ENCODE data around the gene LRP2. TPM values are rescaled to one million over a fixed set of nuclear protein-coding genes. Genes with fewer than 3 reads are reported as not detected.

The LRP2 gene
- total and polyA plus RNA-seq, 2 of the 8 experiments (the other 6 are each of a cell fraction or from before 2014, with no cell fraction given): 2.0 to 2.9 TPM

DNA sequence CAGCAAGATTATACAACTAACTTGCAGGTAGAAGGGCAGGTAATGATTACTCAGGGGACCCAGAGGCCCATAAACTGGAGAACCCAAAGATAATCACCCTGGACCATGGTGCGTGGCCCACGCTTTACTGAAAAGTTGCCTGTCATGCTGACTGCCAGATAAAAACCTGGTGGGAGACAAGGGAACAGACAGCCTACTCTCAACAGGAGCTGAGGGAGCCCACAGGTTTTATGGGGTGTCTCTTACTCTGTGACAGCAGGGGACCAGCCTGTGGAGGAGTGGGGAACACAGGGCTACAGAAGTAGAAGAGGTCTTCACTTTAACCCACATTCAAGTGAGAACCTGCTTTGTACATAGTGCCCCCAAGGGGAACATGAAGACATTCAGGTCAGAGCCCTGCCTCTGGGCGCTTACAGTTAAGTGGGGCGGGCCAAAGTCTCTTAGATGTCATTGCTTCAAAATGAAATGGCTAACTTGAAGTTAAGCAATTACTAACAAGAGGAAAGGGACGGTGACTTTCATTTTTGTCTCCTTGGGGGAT is 232.6 kb downstream of the LRP2 start:
- 91% methylated on average over 5 of the region's 5 CpGs; no CpG with 5 or more reads in 1 of the 2 experiments for WGBS, 2 experiments (ENCODE audit: extremely low coverage in 1 of 2, insufficient coverage in 1 of 2, insufficient read length in 1 of 2, insufficient replicate concordance in 2 of 2, low coverage in 1 of 2, low lambda C conversion rate in 2 of 2, missing lambda C conversion rate in 1 of 2)
- H3K9ac ChIP-seq (replicated peaks in 1 of 4; ENCODE audit: extremely low read depth in 1 of 4, low read depth in 3 of 4, low read length in 3 of 4): no peak overlapping the region
- no peaks in the 10 kb centered on the region for H3K4me1 ChIP-seq (replicated peaks in 1 of 4; ENCODE audit: control insufficient read depth in 3 of 4, insufficient read depth in 4 of 4, low read length in 3 of 4)
- H4K20me1 ChIP-seq (replicated peaks in 1 of 2; ENCODE audit: control insufficient read depth in 1 of 2, insufficient read depth in 2 of 2, low read length in 2 of 2): no peaks in the 10 kb centered on the region
- no peaks in the 10 kb centered on the region for H3K79me2 ChIP-seq (ENCODE audit: control insufficient read depth in 1 of 2, insufficient read depth in 2 of 2, low read length in 2 of 2)
- H3K4me3 ChIP-seq (ENCODE audit: extremely low read depth in 1 of 4, insufficient read depth in 2 of 4, low read depth in 3 of 4, low read length in 4 of 4): no peak overlapping the region
- no peak overlapping the region for H2BK20ac ChIP-seq (ENCODE audit: low read length)
- ChIA-PET POLR2A (ENCODE audit: partially characterized antibody) (no interaction called here), CTCF (ENCODE audit: partially characterized antibody) (interaction anchor here (1.1 to 3.7 kb wide), 5 partner anchors 11 to 665 kb away, joined by 3 to 62 read pairs (median 7); no protein-coding TSS in a partner anchor)
- no peak overlapping the region for H3K18ac ChIP-seq (ENCODE audit: extremely low read depth, low read length)
- no peaks in the 10 kb centered on the region for H3K79me1 ChIP-seq (ENCODE audit: low read depth, low read length)
- DNase-seq (ENCODE audit: low read depth in 1 of 2, low spot score in 2 of 2): no peak
- no peak for FAIRE-seq
- no peaks in the 10 kb centered on the region for H3K27me3 ChIP-seq (replicated peaks in 1 of 4; ENCODE audit: control insufficient read depth in 3 of 4, extremely low read depth in 1 of 4, insufficient read depth in 3 of 4, low read length in 3 of 4)
- no peak overlapping the region for H3K4me2 ChIP-seq (ENCODE audit: insufficient read depth in 1 of 2, low read depth in 2 of 2, low read length in 2 of 2)
- no peak overlapping the region for H2AFZ ChIP-seq (ENCODE audit: low read length)
- no peak overlapping the region for H4K5ac ChIP-seq (ENCODE audit: insufficient read length, low read depth, low read length)
- no peak overlapping the region for H2BK120ac ChIP-seq (replicated peaks; ENCODE audit: low read depth, low read length)
- H2BK12ac ChIP-seq (ENCODE audit: low read depth, low read length): no peak overlapping the region
- no peak overlapping the region for H3K56ac ChIP-seq (replicated peaks; ENCODE audit: insufficient read length, low read depth, low read length)
- no peak overlapping the region for H2BK5ac ChIP-seq (ENCODE audit: low read depth, low read length)
- H3K27ac ChIP-seq (ENCODE audit: low read depth, low read length): no peak overlapping the region
- no peaks in the 10 kb centered on the region for H3K9me3 ChIP-seq (ENCODE audit: insufficient read depth in 2 of 2, low read depth in 1 of 2, low read length in 1 of 2)
- H3K23me2 ChIP-seq (ENCODE audit: low read depth, low read length): no peaks in the 10 kb centered on the region; the same call in 1 of the 2 replicates
- no peak overlapping the region for H4K8ac ChIP-seq (ENCODE audit: extremely low read depth, insufficient read depth, low read length)
- no peak overlapping the region for H2BK15ac ChIP-seq (ENCODE audit: low read length)
- no peaks in the 10 kb centered on the region for H3K36me3 ChIP-seq (ENCODE audit: control insufficient read depth in 2 of 4, insufficient read depth in 4 of 4, low read length in 3 of 4)
- H3K14ac ChIP-seq (ENCODE audit: insufficient read length): no peak overlapping the region
- no peak overlapping the region for H2AK5ac ChIP-seq (ENCODE audit: low read depth, low read length)
- H3K4ac ChIP-seq (replicated peaks; ENCODE audit: insufficient read length, low read depth, low read length): no peak overlapping the region
- no peak overlapping the region for H4K91ac ChIP-seq (replicated peaks; ENCODE audit: insufficient read length, low read length)
- no peak overlapping the region for H3K23ac ChIP-seq (ENCODE audit: insufficient read length)
- TF ChIP-seq ZNF274 (IDR thresholded peaks at IDR 0.05; ENCODE audit: borderline replicate concordance, extremely low read depth, low read length): no peak
- TF ChIP-seq CBX8 (IDR thresholded peaks at IDR 0.05; ENCODE audit: borderline replicate concordance, low read depth, low read length): no peak
- no peak for TF ChIP-seq NANOG (IDR thresholded peaks at IDR 0.05; ENCODE audit: insufficient read depth, low read depth, low read length, poor library complexity, severe bottlenecking)
- no peak for TF ChIP-seq RFX5 (IDR thresholded peaks at IDR 0.05; ENCODE audit: borderline replicate concordance, low read depth, low read length)
- TF ChIP-seq CHD1 (IDR thresholded peaks at IDR 0.05; ENCODE audit: low read depth, low read length): no peak
- TF ChIP-seq BRCA1 (IDR thresholded peaks at IDR 0.05; ENCODE audit: low read depth, low read length): no peak
- no peak for TF ChIP-seq SP1 (IDR thresholded peaks at IDR 0.05; ENCODE audit: low read depth, low read length)
- no peak for TF ChIP-seq CEBPB (IDR thresholded peaks at IDR 0.05; ENCODE audit: low read depth, low read length)
- no peak for TF ChIP-seq SP4 (IDR thresholded peaks at IDR 0.05; ENCODE audit: low read length)
- no peak for TF ChIP-seq GABPA (IDR thresholded peaks at IDR 0.05; ENCODE audit: borderline replicate concordance, insufficient read depth, low read length)
- no peak for TF ChIP-seq POU5F1 (IDR thresholded peaks at IDR 0.05; ENCODE audit: low read depth, low read length)
- no peak for TF ChIP-seq NRF1 (IDR thresholded peaks at IDR 0.05; ENCODE audit: low read depth, low read length)
- no peak for TF ChIP-seq KDM4A (IDR thresholded peaks at IDR 0.05; ENCODE audit: low read depth, low read length, severe bottlenecking)
- TF ChIP-seq KDM1A (IDR thresholded peaks at IDR 0.05; ENCODE audit: borderline replicate concordance, low read length): no peak
- no peak for TF ChIP-seq TAF7 (optimal IDR thresholded peaks at IDR 0.05; ENCODE audit: borderline replicate concordance, low read depth, low read length)

All from H1 (cell line).